Naive thymus-derived CD8-positive, alpha-beta T cell (primary cell): ENCODE data around the gene KCNIP4. TPM values are rescaled to one million over a fixed set of nuclear protein-coding genes. Genes with fewer than 3 reads are reported as not detected.

Experiments used
- ATAC-seq, 2 donors: fragments of 150-1000 bp; cut with Tn5 transposase in 1 of 2; sonication (Bioruptor Pico), chemical (Tn5 transposase) in 1 of 2; 1 replicate in 1 of 2; 2 replicates in 1 of 2; pipeline ENCODE4 v1.10.0; 2021; ENCODE audit warnings: mild to moderate bottlenecking in 2 of 2, moderate library complexity in 2 of 2
- POLR2A ChIA-PET: fragments of 350-600 bp; sonication (Branson Sonifier 250); formaldehyde crosslinking; loops from one replicate; lab custom pipeline; 2021; ENCODE audit warnings: antibody characterized with exemption; lab: Charles Lee
- DNase-seq, 10 donors: peaks; one replicate each; pipeline versions ENCODE4 v3.0.0 to v3.0.0-alpha.2; 2020 to 2022
- H3K27ac Mint-ChIP-seq, 10 donors: one replicate each; pipeline ENCODE4 v1.8.0; 2020 to 2022; ENCODE audit warnings: mild to moderate bottlenecking in 10 of 10, mixed read lengths in 10 of 10, moderate library complexity in 4 of 10, inconsistent platforms in 1 of 10
- H3K27me3 Mint-ChIP-seq, 5 donors: one replicate each; pipeline ENCODE4 v1.8.0; 2021 to 2022; ENCODE audit warnings: mixed read lengths in 5 of 5
- H3K36me3 Mint-ChIP-seq, 3 donors: one replicate each; pipeline ENCODE4 v1.8.0; 2020 to 2022; ENCODE audit warnings: mixed read lengths in 3 of 3, mild to moderate bottlenecking in 2 of 3, inconsistent platforms in 1 of 3
- H3K4me1 Mint-ChIP-seq, 4 donors: one replicate each; pipeline ENCODE4 v1.8.0; 2021 to 2022; ENCODE audit warnings: mixed read lengths in 4 of 4
- H3K4me3 Mint-ChIP-seq, 10 donors: one replicate each; pipeline ENCODE4 v1.8.0; 2020 to 2022; ENCODE audit warnings: mild to moderate bottlenecking in 10 of 10, mixed read lengths in 10 of 10, moderate library complexity in 6 of 10, inconsistent platforms in 1 of 10
- H3K9me3 Mint-ChIP-seq, 9 donors: one replicate each; pipeline ENCODE4 v1.8.0; 2020 to 2022; ENCODE audit warnings: mixed read lengths in 9 of 9, mild to moderate bottlenecking in 3 of 9, inconsistent platforms in 1 of 9, moderate library complexity in 1 of 9
- polyA plus RNA-seq, 3 donors: library from polyadenylated mRNA; unstranded; fragments of 300-500 nt; fragmentation: Illumina TruSeq; gene quantifications; one replicate each; pipeline ENCODE4 v1.2.3, GENCODE V29; 2021
- total RNA-seq, 8 experiments: library from RNA in 2 of 8; stranded (reverse) in 2 of 8; gene quantifications; one replicate each; pipeline ENCODE4 v1.2.3 and lab custom pipeline; 2021 to 2026

The KCNIP4 gene
- total and polyA plus RNA-seq, 5 experiments from 2014 or later = 0.19 to 0.36 TPM; not detected in 3

- H3K9me3 Mint-ChIP-seq = peaks cover 0 to 2% (median 0%) of the 10 kb centered on the region in 9 donors
- POLR2A ChIA-PET = no interaction called here
- no peaks in the 10 kb centered on the region for H3K4me1 Mint-ChIP-seq
- H3K36me3 Mint-ChIP-seq = no peaks in the 10 kb centered on the region
- no peak overlapping the region for H3K4me3 Mint-ChIP-seq
- no peak overlapping the region for H3K27ac Mint-ChIP-seq
- no peak for ATAC-seq
- peaks cover 6 to 40% (median 9%) of the 10 kb centered on the region in 5 donors for H3K27me3 Mint-ChIP-seq
- DNase-seq = no peak
These were observed 179.0 kb downstream of the KCNIP4 start for GRCh38 chr4:21769404-21770147.

GRCh38 chr4:21768349-21769310 lies 179.9 kb downstream of the KCNIP4 start:
- Mint-ChIP-seq H3K27me3 (peaks cover 4 to 34% (median 6%) of the 10 kb centered on the region in 5 donors), H3K27ac (no peak overlapping the region), H3K9me3 (peaks cover 0 to 2% (median 0%) of the 10 kb centered on the region in 9 donors), H3K4me1 (no peaks in the 10 kb centered on the region), H3K4me3 (no peak overlapping the region), H3K36me3 (no peaks in the 10 kb centered on the region)
- ATAC-seq (no peak), DNase-seq (peak in 3 of 10 donors; percentile 15 to 24 (median 18))
- POLR2A ChIA-PET = no interaction called here

GRCh38 chr4:21765810-21766407 lies 182.7 kb downstream of the KCNIP4 start:
- peaks cover 4 to 23% (median 6%) of the 10 kb centered on the region in 5 donors for H3K27me3 Mint-ChIP-seq
- POLR2A ChIA-PET = no interaction called here
- no peaks in the 10 kb centered on the region for H3K4me1 Mint-ChIP-seq
- no peak for ATAC-seq
- peak in 3 of 10 donors; percentile 5 to 21 (median 7) for DNase-seq
- no peak overlapping the region for H3K4me3 Mint-ChIP-seq
- no peak overlapping the region for H3K27ac Mint-ChIP-seq
- no peaks in the 10 kb centered on the region for H3K36me3 Mint-ChIP-seq
- no peaks in the 10 kb centered on the region for H3K9me3 Mint-ChIP-seq

GRCh38 chr4:21763855-21764254 lies 184.7 kb downstream of the KCNIP4 start:
- POLR2A ChIA-PET = no interaction called here
- H3K4me3 Mint-ChIP-seq = no peak overlapping the region
- H3K27me3 Mint-ChIP-seq = peaks cover 4 to 23% (median 6%) of the 10 kb centered on the region in 5 donors
- ATAC-seq (no peak), DNase-seq (no peak)
- H3K9me3 Mint-ChIP-seq = no peaks in the 10 kb centered on the region
- H3K27ac Mint-ChIP-seq = no peak overlapping the region
- H3K36me3 Mint-ChIP-seq = no peaks in the 10 kb centered on the region
- no peaks in the 10 kb centered on the region for H3K4me1 Mint-ChIP-seq

GRCh38 chr4:21757248-21757647 lies 191.3 kb downstream of the KCNIP4 start:
- no peak for DNase-seq
- H3K27me3 Mint-ChIP-seq = peaks cover 0 to 2% (median 0%) of the 10 kb centered on the region in 5 donors
- no peaks in the 10 kb centered on the region for H3K36me3 Mint-ChIP-seq
- POLR2A ChIA-PET = no interaction called here
- H3K4me3 Mint-ChIP-seq = no peak overlapping the region
- H3K9me3 Mint-ChIP-seq = peaks cover 0 to 2% (median 0%) of the 10 kb centered on the region in 9 donors
- H3K27ac Mint-ChIP-seq = no peak overlapping the region
- no peaks in the 10 kb centered on the region for H3K4me1 Mint-ChIP-seq
- ATAC-seq = no peak

GRCh38 chr4:21753084-21753760 lies 195.3 kb downstream of the KCNIP4 start:
- Mint-ChIP-seq H3K27ac (no peak overlapping the region), H3K27me3 (peaks cover 0 to 8% (median 0%) of the 10 kb centered on the region in 5 donors), H3K36me3 (no peaks in the 10 kb centered on the region), H3K4me3 (no peak overlapping the region), H3K4me1 (no peaks in the 10 kb centered on the region), H3K9me3 (peaks cover 0 to 2% (median 0%) of the 10 kb centered on the region in 9 donors)
- ATAC-seq (no peak), DNase-seq (no peak)
- POLR2A ChIA-PET = no interaction called here

- Mint-ChIP-seq H3K9me3 (peaks cover 0 to 2% (median 0%) of the 10 kb centered on the region in 9 donors), H3K27ac (no peak overlapping the region), H3K27me3 (peaks cover 0 to 8% (median 0%) of the 10 kb centered on the region in 5 donors), H3K4me3 (no peak overlapping the region), H3K4me1 (no peaks in the 10 kb centered on the region), H3K36me3 (no peaks in the 10 kb centered on the region)
- no peak for ATAC-seq
- DNase-seq = no peak
- POLR2A ChIA-PET = no interaction called here
These were observed 196.0 kb downstream of the KCNIP4 start for GRCh38 chr4:21752616-21753015.

- Mint-ChIP-seq H3K27me3 (peaks cover 0 to 8% (median 0%) of the 10 kb centered on the region in 5 donors), H3K9me3 (peaks cover 0 to 2% (median 0%) of the 10 kb centered on the region in 9 donors), H3K27ac (no peak overlapping the region), H3K36me3 (no peaks in the 10 kb centered on the region), H3K4me3 (no peak overlapping the region), H3K4me1 (no peaks in the 10 kb centered on the region)
- DNase-seq (no peak), ATAC-seq (no peak)
- POLR2A ChIA-PET = no interaction called here
These were observed 198.6 kb downstream of the KCNIP4 start for GRCh38 chr4:21749924-21750323.

- POLR2A ChIA-PET = no interaction called here
- ATAC-seq (no peak), DNase-seq (no peak)
- H3K4me3 Mint-ChIP-seq = no peak overlapping the region
- no peaks in the 10 kb centered on the region for H3K36me3 Mint-ChIP-seq
- H3K9me3 Mint-ChIP-seq = peaks cover 0 to 2% (median 0%) of the 10 kb centered on the region in 9 donors
- H3K27ac Mint-ChIP-seq = no peak overlapping the region
- no peaks in the 10 kb centered on the region for H3K4me1 Mint-ChIP-seq
- H3K27me3 Mint-ChIP-seq = peaks cover 0 to 8% (median 0%) of the 10 kb centered on the region in 5 donors
These were observed 199.2 kb downstream of the KCNIP4 start for GRCh38 chr4:21749412-21749811.

- no peak for ATAC-seq
- Mint-ChIP-seq H3K27ac (no peak overlapping the region), H3K27me3 (peaks cover 0 to 6% (median 0%) of the 10 kb centered on the region in 5 donors), H3K9me3 (peaks cover 0 to 5% (median 0%) of the 10 kb centered on the region in 9 donors), H3K4me1 (no peaks in the 10 kb centered on the region), H3K36me3 (no peaks in the 10 kb centered on the region), H3K4me3 (no peak overlapping the region)
- POLR2A ChIA-PET = no interaction called here
- no peak for DNase-seq
These were observed 204.5 kb downstream of the KCNIP4 start for GRCh38 chr4:21744046-21744445.

- Mint-ChIP-seq H3K27ac (no peak overlapping the region), H3K36me3 (no peaks in the 10 kb centered on the region)
These were observed 206.2 kb downstream of the KCNIP4 start for GRCh38 chr4:21742326-21742725.

GRCh38 chr4:21738821-21739220 lies 209.8 kb downstream of the KCNIP4 start:
- DNase-seq (no peak), ATAC-seq (no peak)
- no peak overlapping the region for H3K27ac Mint-ChIP-seq
- H3K4me1 Mint-ChIP-seq = no peaks in the 10 kb centered on the region
- H3K9me3 Mint-ChIP-seq = peaks cover 0 to 5% (median 0%) of the 10 kb centered on the region in 9 donors
- H3K4me3 Mint-ChIP-seq = no peak overlapping the region
- POLR2A ChIA-PET = no interaction called here
- H3K27me3 Mint-ChIP-seq = peaks cover 0 to 2% (median 0%) of the 10 kb centered on the region in 5 donors
- H3K36me3 Mint-ChIP-seq = no peaks in the 10 kb centered on the region

More at GRCh38 chr4:21742326-21742725, 206.2 kb downstream of the KCNIP4 start:
- POLR2A ChIA-PET = no interaction called here
- Mint-ChIP-seq H3K9me3 (peaks cover 0 to 5% (median 0%) of the 10 kb centered on the region in 9 donors), H3K4me3 (no peak overlapping the region), H3K4me1 (no peaks in the 10 kb centered on the region), H3K27me3 (peaks cover 0 to 6% (median 0%) of the 10 kb centered on the region in 5 donors)
- ATAC-seq (no peak), DNase-seq (no peak)
